GM06990 (cell line): Measurements from ENCODE around the gene SOCS1.
A peak's percentile ranks its signal among the peaks of the same experiment; 100 is the strongest.
"Not testable (repeated sequence)": the region's sequence is repeated elsewhere in the genome, so short reads cannot be mapped to it uniquely, and the experiment has no call there.

ENCODE experiments used
- DNase-seq: peaks from one replicate; pipeline ENCODE4 v3.0.0-alpha.2; 2011; ENCODE audit not compliant: insufficient read length; ENCODE audit errors: extremely low read depth
- H3K27me3 ChIP-seq: replicated peaks from 2 replicates; pipeline ENCODE4 v1.6.0; 2011; ENCODE audit warnings: low read length; ENCODE audit not compliant: control insufficient read depth, insufficient read depth
- H3K36me3 ChIP-seq: 2 replicates; pipeline ENCODE4 v1.5.1; 2011; ENCODE audit warnings: low read length; ENCODE audit not compliant: control insufficient read depth, insufficient read depth
- H3K4me3 ChIP-seq: replicated peaks from 2 replicates; pipeline ENCODE4 v1.5.1; 2011; ENCODE audit warnings: low read depth, mild to moderate bottlenecking, control low read depth, low read length
- TF ChIP-seq, protein P1 (sequence below): IDR thresholded peaks from 2 replicates; pipeline ENCODE4 v1.5.1; 2011; ENCODE audit warnings: low read length, control low read depth, mild to moderate bottlenecking, inconsistent platforms; ENCODE audit not compliant: insufficient read depth, poor library complexity, severe bottlenecking

Gene SOCS1

DNA sequence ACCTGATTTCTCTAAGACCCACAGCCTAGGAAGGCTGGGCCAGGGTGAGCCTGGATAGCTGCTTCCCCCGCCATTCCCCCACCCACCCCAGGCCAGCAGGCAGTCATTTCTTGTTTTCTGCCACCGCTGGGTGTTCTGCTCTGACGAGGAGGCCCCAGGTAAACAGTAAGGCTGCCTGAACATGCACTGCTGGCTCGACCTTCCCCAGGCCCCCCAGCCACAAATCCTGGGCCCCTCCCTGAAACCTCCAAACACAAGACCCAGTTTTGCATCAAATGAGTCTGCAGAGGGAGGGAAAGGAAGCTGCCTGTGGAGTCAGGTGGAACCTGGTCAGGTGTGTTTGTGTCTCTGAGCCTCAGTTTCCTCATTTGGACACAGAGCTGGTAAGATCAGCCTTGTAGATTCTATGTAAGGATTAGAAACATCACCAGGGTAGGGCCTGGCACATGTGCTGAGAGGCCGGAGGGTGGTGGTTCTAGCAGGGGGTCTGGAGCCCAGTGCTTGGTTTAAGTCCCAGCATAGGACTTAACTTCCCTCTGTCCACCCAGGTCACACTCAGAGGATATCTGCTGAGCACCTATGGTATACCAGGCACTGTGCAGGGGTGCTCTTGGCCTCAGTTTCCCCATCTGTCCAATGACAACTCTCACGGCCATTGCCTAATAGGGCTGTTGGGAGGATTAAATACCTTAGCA is 44.0 kb upstream of the SOCS1 start:
- DNase-seq: no peak
- Histone ChIP-seq H3K4me3 (no peak overlapping the region), H3K36me3 (no peaks in the 10 kb centered on the region), H3K27me3 (no peaks in the 10 kb centered on the region)
- TF ChIP-seq, protein P1, sequence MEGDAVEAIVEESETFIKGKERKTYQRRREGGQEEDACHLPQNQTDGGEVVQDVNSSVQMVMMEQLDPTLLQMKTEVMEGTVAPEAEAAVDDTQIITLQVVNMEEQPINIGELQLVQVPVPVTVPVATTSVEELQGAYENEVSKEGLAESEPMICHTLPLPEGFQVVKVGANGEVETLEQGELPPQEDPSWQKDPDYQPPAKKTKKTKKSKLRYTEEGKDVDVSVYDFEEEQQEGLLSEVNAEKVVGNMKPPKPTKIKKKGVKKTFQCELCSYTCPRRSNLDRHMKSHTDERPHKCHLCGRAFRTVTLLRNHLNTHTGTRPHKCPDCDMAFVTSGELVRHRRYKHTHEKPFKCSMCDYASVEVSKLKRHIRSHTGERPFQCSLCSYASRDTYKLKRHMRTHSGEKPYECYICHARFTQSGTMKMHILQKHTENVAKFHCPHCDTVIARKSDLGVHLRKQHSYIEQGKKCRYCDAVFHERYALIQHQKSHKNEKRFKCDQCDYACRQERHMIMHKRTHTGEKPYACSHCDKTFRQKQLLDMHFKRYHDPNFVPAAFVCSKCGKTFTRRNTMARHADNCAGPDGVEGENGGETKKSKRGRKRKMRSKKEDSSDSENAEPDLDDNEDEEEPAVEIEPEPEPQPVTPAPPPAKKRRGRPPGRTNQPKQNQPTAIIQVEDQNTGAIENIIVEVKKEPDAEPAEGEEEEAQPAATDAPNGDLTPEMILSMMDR: no peak

GRCh38 chr16:11298950-11299547 is 43.0 kb upstream of the SOCS1 start:
- H3K27me3 ChIP-seq, H3K4me3 ChIP-seq, H3K36me3 ChIP-seq: not testable (repeated sequence)
- DNase-seq: peak; percentile 57

GRCh38 chr16:11298143-11298900 is 42.3 kb upstream of the SOCS1 start:
- Histone ChIP-seq H3K27me3 (no peaks in the 10 kb centered on the region), H3K36me3 (no peaks in the 10 kb centered on the region), H3K4me3 (no peak overlapping the region)
- DNase-seq: no peak
- TF ChIP-seq, protein P1: no peak

GRCh38 chr16:11297492-11298142 is 41.6 kb upstream of the SOCS1 start:
- peak; percentile 88 for DNase-seq
- Histone ChIP-seq H3K27me3 (no peaks in the 10 kb centered on the region), H3K36me3 (no peaks in the 10 kb centered on the region), H3K4me3 (0 out of 2 replicates have a peak overlapping the region, but pooled peaks have one; percentile 10)
- TF ChIP-seq, protein P1: no peak

- H3K27me3 ChIP-seq: no peaks in the 10 kb centered on the region
- no peak for DNase-seq
- H3K36me3 ChIP-seq: no peaks in the 10 kb centered on the region
- H3K4me3 ChIP-seq: no peak overlapping the region
- TF ChIP-seq, protein P1: no peak
Observed at GRCh38 chr16:11296706-11297491, 40.9 kb upstream of the SOCS1 start.
